Measurements from ENCODE around the gene PRG2.

- TF ChIP-seq, protein P1, sequence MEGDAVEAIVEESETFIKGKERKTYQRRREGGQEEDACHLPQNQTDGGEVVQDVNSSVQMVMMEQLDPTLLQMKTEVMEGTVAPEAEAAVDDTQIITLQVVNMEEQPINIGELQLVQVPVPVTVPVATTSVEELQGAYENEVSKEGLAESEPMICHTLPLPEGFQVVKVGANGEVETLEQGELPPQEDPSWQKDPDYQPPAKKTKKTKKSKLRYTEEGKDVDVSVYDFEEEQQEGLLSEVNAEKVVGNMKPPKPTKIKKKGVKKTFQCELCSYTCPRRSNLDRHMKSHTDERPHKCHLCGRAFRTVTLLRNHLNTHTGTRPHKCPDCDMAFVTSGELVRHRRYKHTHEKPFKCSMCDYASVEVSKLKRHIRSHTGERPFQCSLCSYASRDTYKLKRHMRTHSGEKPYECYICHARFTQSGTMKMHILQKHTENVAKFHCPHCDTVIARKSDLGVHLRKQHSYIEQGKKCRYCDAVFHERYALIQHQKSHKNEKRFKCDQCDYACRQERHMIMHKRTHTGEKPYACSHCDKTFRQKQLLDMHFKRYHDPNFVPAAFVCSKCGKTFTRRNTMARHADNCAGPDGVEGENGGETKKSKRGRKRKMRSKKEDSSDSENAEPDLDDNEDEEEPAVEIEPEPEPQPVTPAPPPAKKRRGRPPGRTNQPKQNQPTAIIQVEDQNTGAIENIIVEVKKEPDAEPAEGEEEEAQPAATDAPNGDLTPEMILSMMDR (IDR thresholded peaks at IDR 0.05): no peak
- TF ChIP-seq, protein P2, sequence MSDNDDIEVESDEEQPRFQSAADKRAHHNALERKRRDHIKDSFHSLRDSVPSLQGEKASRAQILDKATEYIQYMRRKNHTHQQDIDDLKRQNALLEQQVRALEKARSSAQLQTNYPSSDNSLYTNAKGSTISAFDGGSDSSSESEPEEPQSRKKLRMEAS (IDR thresholded peaks at IDR 0.05): no peak
- TF ChIP-seq POLR2A (IDR thresholded peaks at IDR 0.05; ENCODE audit: low read length) (no peak), REST (IDR thresholded peaks at IDR 0.05) (no peak), EP300 (IDR thresholded peaks at IDR 0.05) (no peak), ELK1 (IDR thresholded peaks at IDR 0.05; ENCODE audit: low read depth, low read length) (no peak), NFE2L2 (conservative IDR thresholded peaks at IDR 0.05; ENCODE audit: low read length) (no peak), TP53 (CRISPR knock-in tag; IDR thresholded peaks at IDR 0.05) (no peak), HDAC2 (IDR thresholded peaks at IDR 0.05) (no peak), CBX8 (IDR thresholded peaks at IDR 0.05) (no peak), SMC3 (IDR thresholded peaks at IDR 0.05) (no peak)
These were observed 15.0 kb downstream of the PRG2 start for GRCh38 chr11:57375490-57375889.

Measured in A549 (cell line).